ENCODE data around the gene SLBP. TPM values are rescaled to one million over a fixed set of nuclear protein-coding genes. Genes with fewer than 3 reads are reported as not detected.

The SLBP gene
- total RNA-seq, 1 donor from 2014 or later: 11.7 TPM

GRCh38 chr4:1690698-1691097 is 21.4 kb downstream of the SLBP start:
- no peak for TF ChIP-seq CTCF (IDR thresholded peaks at IDR 0.05; ENCODE audit: borderline replicate concordance)
- Histone ChIP-seq H3K9me3 (replicated peaks) (no peaks in the 10 kb centered on the region), H3K36me3 (peaks cover 50% of the 10 kb centered on the region), H3K4me1 (no peaks in the 10 kb centered on the region), H3K27me3 (ENCODE audit: low read depth) (no peaks in the 10 kb centered on the region), H3K27ac (replicated peaks) (no peak overlapping the region), H3K4me3 (no peak overlapping the region)
- intact Hi-C loops (cut with micrococcal nuclease): loop anchor here (5.0 kb wide), 1 partner anchor 37 kb away; no protein-coding TSS in a partner anchor
- no peak for DNase-seq

GRCh38 chr4:1686440-1687036 is 25.6 kb downstream of the SLBP start:
- no peak for DNase-seq
- no peak for TF ChIP-seq CTCF (IDR thresholded peaks at IDR 0.05; ENCODE audit: borderline replicate concordance)
- Histone ChIP-seq H3K9me3 (replicated peaks) (no peaks in the 10 kb centered on the region), H3K27ac (replicated peaks) (no peak overlapping the region), H3K36me3 (peaks cover 14% of the 10 kb centered on the region), H3K27me3 (ENCODE audit: low read depth) (no peaks in the 10 kb centered on the region), H3K4me3 (no peak overlapping the region), H3K4me1 (peaks cover 14% of the 10 kb centered on the region)
- intact Hi-C loops (cut with micrococcal nuclease): no loop called here

GRCh38 chr4:1685235-1686150 is 26.6 kb downstream of the SLBP start:
- TF ChIP-seq CTCF (IDR thresholded peaks at IDR 0.05; ENCODE audit: borderline replicate concordance): no peak
- no peak for DNase-seq
- Histone ChIP-seq H3K36me3 (peaks cover 4% of the 10 kb centered on the region), H3K27me3 (ENCODE audit: low read depth) (no peaks in the 10 kb centered on the region), H3K4me3 (peak overlapping the region; percentile 77), H3K4me1 (peaks cover 14% of the 10 kb centered on the region), H3K27ac (replicated peaks) (no peak overlapping the region), H3K9me3 (replicated peaks) (no peaks in the 10 kb centered on the region)
- intact Hi-C loops (cut with micrococcal nuclease): no loop called here

- H3K36me3 ChIP-seq: no peaks in the 10 kb centered on the region
- peaks cover 14% of the 10 kb centered on the region for H3K4me1 ChIP-seq
- H3K4me3 ChIP-seq: peak overlapping the region; percentile 77
- H3K27me3 ChIP-seq (ENCODE audit: low read depth): no peaks in the 10 kb centered on the region
- TF ChIP-seq CTCF (IDR thresholded peaks at IDR 0.05; ENCODE audit: borderline replicate concordance): no peak
- intact Hi-C loops (cut with micrococcal nuclease): no loop called here
- no peaks in the 10 kb centered on the region for H3K9me3 ChIP-seq (replicated peaks)
- DNase-seq: no peak
- H3K27ac ChIP-seq (replicated peaks): peak overlapping the region; percentile 73
Measured at GRCh38 chr4:1684506-1685234, 27.4 kb downstream of the SLBP start.

- DNase-seq: peak; percentile 93
- Histone ChIP-seq H3K27ac (replicated peaks) (peak within 1 kb of the TSS; percentile 73), H3K4me3 (peak within 1 kb of the TSS; percentile 77), H3K27me3 (ENCODE audit: low read depth) (no peaks in the 10 kb centered on the region), H3K9me3 (replicated peaks) (no peaks in the 10 kb centered on the region), H3K4me1 (peaks cover 14% of the 10 kb centered on the region), H3K36me3 (no peaks in the 10 kb centered on the region)
- no peak for TF ChIP-seq CTCF (IDR thresholded peaks at IDR 0.05; ENCODE audit: borderline replicate concordance)
- intact Hi-C loops (cut with micrococcal nuclease): no loop called here
Measured at GRCh38 chr4:1683736-1684505, 28.2 kb downstream of the SLBP start, which contains the start of gene FAM53A. Gene FAM53A, minus strand, starts transcription at chr4:1684313. Its CDS starts 15,572 bp downstream, at chr4:1668741.
